ENCODE measurements around the gene ERFE. TPM values are rescaled to one million over a fixed set of nuclear protein-coding genes. Genes with fewer than 3 reads are reported as not detected.

The ERFE gene
- total and polyA plus RNA-seq, 2 of the 4 experiments (the other 2 are of a cell fraction): 1.3 to 3.5 TPM

DNA sequence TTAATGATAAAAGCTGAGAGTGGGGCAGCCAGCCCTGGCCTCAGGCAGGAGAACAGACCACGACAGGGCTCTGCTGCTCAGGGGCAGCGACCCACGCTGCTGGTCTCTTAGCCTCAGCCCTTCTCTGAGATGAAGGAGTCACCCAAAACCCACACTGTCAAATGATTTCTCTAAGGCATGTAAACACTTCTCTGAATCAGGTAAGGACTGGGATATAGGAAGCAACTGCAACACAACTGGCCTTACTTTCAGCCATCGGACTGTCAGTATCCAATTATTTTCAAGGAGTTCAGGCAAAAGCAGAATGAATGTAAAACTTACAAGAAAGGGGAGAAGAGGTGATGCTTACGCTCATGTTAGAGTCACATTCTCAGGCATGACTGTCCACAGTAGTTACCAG is 21.8 kb downstream of the ERFE start:
- in situ Hi-C loops (cut with MboI; ENCODE audit: low sequenced_read_pairs): no loop called here

More for the DNA sequence above, 21.8 kb downstream of the ERFE start:
- peaks cover 12% of the 10 kb centered on the region for H3K4me1 ChIP-seq (ENCODE audit: control insufficient read depth, insufficient read depth, low read length)
- peaks cover 36 to 66% of the 10 kb centered on the region in 2 experiments for H3K79me1 ChIP-seq (ENCODE audit: low read depth in 1 of 2, low read length in 2 of 2)
- H3K18ac ChIP-seq (ENCODE audit: low read depth, low read length): no peak overlapping the region
- no peak overlapping the region for H2AFZ ChIP-seq (replicated peaks; ENCODE audit: low read length, poor library complexity)
- H2BK120ac ChIP-seq (ENCODE audit: low read depth, low read length): no peak overlapping the region
- peaks cover 55% of the 10 kb centered on the region for H3K36me3 ChIP-seq (ENCODE audit: control insufficient read depth, insufficient read depth, low read length)
- no peak overlapping the region for H3K27ac ChIP-seq (ENCODE audit: insufficient read depth, low read length)
- H3K4me3 ChIP-seq (ENCODE audit: insufficient read depth, low read depth, low read length): no peak overlapping the region
- CTCF ChIA-PET: no interaction called here
- H3K14ac ChIP-seq (replicated peaks; ENCODE audit: low read depth, low read length): no peak overlapping the region
- H3K23ac ChIP-seq (ENCODE audit: low read depth, low read length): no peak overlapping the region
- no peak overlapping the region for H2AK9ac ChIP-seq (replicated peaks; ENCODE audit: low read depth, low read length, poor library complexity)
- no peak overlapping the region for H2BK15ac ChIP-seq (ENCODE audit: low read depth, low read length)
- no peak overlapping the region for H3K4ac ChIP-seq (ENCODE audit: low read depth, low read length)
- H4K5ac ChIP-seq (ENCODE audit: low read depth, low read length): no peak overlapping the region
- H2AK5ac ChIP-seq (ENCODE audit: low read depth, low read length): no peak overlapping the region
- DNase-seq (no peak), ATAC-seq (ENCODE audit: low read depth) (no peak)
- no peak overlapping the region for H2BK20ac ChIP-seq (ENCODE audit: low read depth, low read length)
- no peak overlapping the region for H3K56ac ChIP-seq (ENCODE audit: extremely low read depth, insufficient read depth, low read length)
- 100% methylated on average over 1 of the region's 5 CpGs; no CpG with 5 or more reads in 1 of the 2 experiments for WGBS, 2 experiments (ENCODE audit: extremely low coverage in 2 of 2, insufficient read length in 1 of 2)
- H2BK5ac ChIP-seq (ENCODE audit: low read depth, low read length, poor library complexity, severe bottlenecking): no peak overlapping the region
- POLR2A ChIA-PET (ENCODE audit: unreplicated experiment): no interaction called here
- no peak for TF ChIP-seq POLR2A (IDR thresholded peaks at IDR 0.05; ENCODE audit: low read depth, low read length)
- TF ChIP-seq SMC3 (IDR thresholded peaks at IDR 0.05; ENCODE audit: low read depth, low read length): no peak
- no peak for TF ChIP-seq MAFK (IDR thresholded peaks at IDR 0.05; ENCODE audit: low read depth, low read length)
- TF ChIP-seq, protein P1, sequence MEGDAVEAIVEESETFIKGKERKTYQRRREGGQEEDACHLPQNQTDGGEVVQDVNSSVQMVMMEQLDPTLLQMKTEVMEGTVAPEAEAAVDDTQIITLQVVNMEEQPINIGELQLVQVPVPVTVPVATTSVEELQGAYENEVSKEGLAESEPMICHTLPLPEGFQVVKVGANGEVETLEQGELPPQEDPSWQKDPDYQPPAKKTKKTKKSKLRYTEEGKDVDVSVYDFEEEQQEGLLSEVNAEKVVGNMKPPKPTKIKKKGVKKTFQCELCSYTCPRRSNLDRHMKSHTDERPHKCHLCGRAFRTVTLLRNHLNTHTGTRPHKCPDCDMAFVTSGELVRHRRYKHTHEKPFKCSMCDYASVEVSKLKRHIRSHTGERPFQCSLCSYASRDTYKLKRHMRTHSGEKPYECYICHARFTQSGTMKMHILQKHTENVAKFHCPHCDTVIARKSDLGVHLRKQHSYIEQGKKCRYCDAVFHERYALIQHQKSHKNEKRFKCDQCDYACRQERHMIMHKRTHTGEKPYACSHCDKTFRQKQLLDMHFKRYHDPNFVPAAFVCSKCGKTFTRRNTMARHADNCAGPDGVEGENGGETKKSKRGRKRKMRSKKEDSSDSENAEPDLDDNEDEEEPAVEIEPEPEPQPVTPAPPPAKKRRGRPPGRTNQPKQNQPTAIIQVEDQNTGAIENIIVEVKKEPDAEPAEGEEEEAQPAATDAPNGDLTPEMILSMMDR (conservative IDR thresholded peaks at IDR 0.05; ENCODE audit: low read depth, low read length): no peak
- TF ChIP-seq CHD1 (IDR thresholded peaks at IDR 0.05; ENCODE audit: low read depth, low read length): no peak
- no peak for TF ChIP-seq FOS (IDR thresholded peaks at IDR 0.05; ENCODE audit: low read depth, low read length)
- no peak for TF ChIP-seq NFE2L2 (IDR thresholded peaks at IDR 0.05; ENCODE audit: low read depth, low read length)
- TF ChIP-seq BHLHE40 (IDR thresholded peaks at IDR 0.05; ENCODE audit: low read depth, low read length): no peak
- TF ChIP-seq, protein P2, sequence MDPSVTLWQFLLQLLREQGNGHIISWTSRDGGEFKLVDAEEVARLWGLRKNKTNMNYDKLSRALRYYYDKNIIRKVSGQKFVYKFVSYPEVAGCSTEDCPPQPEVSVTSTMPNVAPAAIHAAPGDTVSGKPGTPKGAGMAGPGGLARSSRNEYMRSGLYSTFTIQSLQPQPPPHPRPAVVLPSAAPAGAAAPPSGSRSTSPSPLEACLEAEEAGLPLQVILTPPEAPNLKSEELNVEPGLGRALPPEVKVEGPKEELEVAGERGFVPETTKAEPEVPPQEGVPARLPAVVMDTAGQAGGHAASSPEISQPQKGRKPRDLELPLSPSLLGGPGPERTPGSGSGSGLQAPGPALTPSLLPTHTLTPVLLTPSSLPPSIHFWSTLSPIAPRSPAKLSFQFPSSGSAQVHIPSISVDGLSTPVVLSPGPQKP (IDR thresholded peaks at IDR 0.05; ENCODE audit: borderline replicate concordance, low read depth, low read length): no peak
- TF ChIP-seq, protein P3, sequence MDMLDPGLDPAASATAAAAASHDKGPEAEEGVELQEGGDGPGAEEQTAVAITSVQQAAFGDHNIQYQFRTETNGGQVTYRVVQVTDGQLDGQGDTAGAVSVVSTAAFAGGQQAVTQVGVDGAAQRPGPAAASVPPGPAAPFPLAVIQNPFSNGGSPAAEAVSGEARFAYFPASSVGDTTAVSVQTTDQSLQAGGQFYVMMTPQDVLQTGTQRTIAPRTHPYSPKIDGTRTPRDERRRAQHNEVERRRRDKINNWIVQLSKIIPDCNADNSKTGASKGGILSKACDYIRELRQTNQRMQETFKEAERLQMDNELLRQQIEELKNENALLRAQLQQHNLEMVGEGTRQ (IDR thresholded peaks at IDR 0.05; ENCODE audit: low read depth, low read length): no peak
- TF ChIP-seq MAZ (IDR thresholded peaks at IDR 0.05; ENCODE audit: borderline replicate concordance, low read depth, low read length): no peak
- TF ChIP-seq MXI1 (IDR thresholded peaks at IDR 0.05; ENCODE audit: borderline replicate concordance, low read depth, low read length): no peak
- no peak for TF ChIP-seq CEBPB (IDR thresholded peaks at IDR 0.05; ENCODE audit: low read depth, low read length)
- no peak overlapping the region for H3K9ac ChIP-seq (ENCODE audit: low read depth, low read length)
- H4K91ac ChIP-seq (ENCODE audit: insufficient read depth, low read depth, low read length): no peak overlapping the region
- intact Hi-C loops (cut with micrococcal nuclease) (no loop called here), dilution Hi-C loops (cut with HindIII; ENCODE audit: low sequenced_read_pairs, unreplicated experiment) (no loop called here)
- BruUV-seq (replicated peaks): no TSS peak
- H3K27me3 ChIP-seq (ENCODE audit: control insufficient read depth, insufficient read depth, low read length): no peaks in the 10 kb centered on the region
- H4K8ac ChIP-seq (ENCODE audit: low read depth in 2 of 2, low read length in 2 of 2): no peak overlapping the region
- peaks cover 7% of the 10 kb centered on the region for H3K9me1 ChIP-seq (ENCODE audit: insufficient read depth, low read length)
- H3K9me3 ChIP-seq (ENCODE audit: control insufficient read depth, insufficient read depth, low read length): no peaks in the 10 kb centered on the region
- no peak overlapping the region for H3K4me2 ChIP-seq (ENCODE audit: low read depth, low read length)
- peaks cover 16% of the 10 kb centered on the region; the same call in 1 of the 2 replicates for H4K20me1 ChIP-seq (ENCODE audit: insufficient read depth, low read length)

Measured in IMR-90 (cell line).